ENCODE results near the gene OPRL1.

Gene OPRL1

DNA sequence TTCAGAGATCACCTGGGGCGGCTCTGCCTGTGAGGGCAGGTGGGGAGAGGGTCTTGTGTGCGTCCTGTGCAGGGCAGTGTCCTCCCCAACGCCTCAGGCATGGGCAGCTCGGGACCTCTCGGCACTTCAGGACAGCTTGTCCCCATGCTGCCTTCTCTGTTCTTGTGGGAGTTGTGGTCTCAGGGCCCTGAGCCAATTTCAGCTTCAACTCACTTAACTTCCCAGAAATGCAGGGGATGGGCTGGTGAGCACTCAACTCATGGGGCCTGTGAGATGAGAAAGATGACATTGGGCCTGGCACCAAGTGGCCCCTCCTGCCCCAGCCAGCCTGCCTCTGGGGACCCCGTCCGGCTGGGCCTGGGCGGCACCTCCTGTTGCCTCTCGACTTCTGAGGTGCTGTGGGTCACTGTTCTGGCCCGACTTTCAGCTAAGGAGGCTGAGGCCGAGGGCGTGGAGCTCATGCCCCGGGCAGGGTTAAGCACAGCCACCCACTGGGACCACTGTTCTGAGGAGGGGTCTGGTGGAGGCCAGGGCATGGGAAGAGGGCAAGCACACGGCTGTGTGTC, 7.3 kb upstream of the OPRL1 start:
- no peak overlapping the region for H3K4me3 Mint-ChIP-seq
- peak overlapping the region; percentile 59 for H3K27ac Mint-ChIP-seq

DNA sequence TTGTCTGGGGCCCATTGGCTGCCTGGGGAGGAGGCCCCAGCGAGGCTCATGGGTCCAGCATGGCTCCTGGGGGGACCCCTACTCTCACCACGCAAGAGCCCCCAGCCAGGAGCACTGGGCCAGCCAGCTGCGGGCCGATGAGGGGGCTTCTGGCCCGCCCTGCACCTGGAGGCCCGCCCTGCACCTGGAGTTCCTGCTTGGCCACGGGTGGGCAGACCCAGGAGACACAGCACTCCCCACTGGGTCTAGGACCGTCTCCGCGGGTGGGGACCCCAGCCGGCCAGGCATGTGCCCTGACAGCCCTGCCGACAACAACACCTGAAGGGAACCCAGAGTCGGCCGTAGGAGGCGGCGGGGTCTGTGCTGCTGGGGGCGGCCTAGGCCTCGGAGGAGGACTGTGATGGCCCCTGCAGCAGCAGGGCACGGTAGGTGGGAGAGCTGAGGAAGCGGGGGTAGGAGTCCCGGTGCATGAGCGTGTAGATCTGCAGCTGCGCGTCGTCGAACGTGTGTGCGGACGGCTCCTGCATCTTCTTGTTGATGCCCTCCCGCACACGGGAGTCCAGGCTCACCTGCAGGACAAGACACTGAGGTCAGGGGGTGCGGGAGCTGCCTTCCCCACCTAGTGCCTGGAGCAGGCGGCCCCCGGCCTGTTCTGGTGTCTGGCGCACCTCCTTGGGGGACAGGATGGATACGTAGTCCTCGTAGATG, 6.3 kb upstream of the OPRL1 start:
- no peak overlapping the region for H3K27ac Mint-ChIP-seq
- no peaks in the 10 kb centered on the region for H3K36me3 Mint-ChIP-seq
- H3K4me3 Mint-ChIP-seq, result no peak overlapping the region
- no peaks in the 10 kb centered on the region for H3K9me3 Mint-ChIP-seq
- peaks cover 6% of the 10 kb centered on the region for H3K4me1 Mint-ChIP-seq
- H3K27me3 Mint-ChIP-seq, result no peaks in the 10 kb centered on the region

More for the DNA sequence above, 7.3 kb upstream of the OPRL1 start:
- Mint-ChIP-seq H3K27me3 (no peaks in the 10 kb centered on the region), H3K9me3 (no peaks in the 10 kb centered on the region), H3K4me1 (peaks cover under 1% of the 10 kb centered on the region), H3K36me3 (no peaks in the 10 kb centered on the region)

- Mint-ChIP-seq H3K36me3 (no peaks in the 10 kb centered on the region), H3K27ac (no peak overlapping the region), H3K4me3 (no peak overlapping the region), H3K4me1 (peaks cover 13% of the 10 kb centered on the region), H3K9me3 (no peaks in the 10 kb centered on the region), H3K27me3 (no peaks in the 10 kb centered on the region)
Measured at GRCh38 chr20:64074184-64074789, 5.6 kb upstream of the OPRL1 start.

DNA sequence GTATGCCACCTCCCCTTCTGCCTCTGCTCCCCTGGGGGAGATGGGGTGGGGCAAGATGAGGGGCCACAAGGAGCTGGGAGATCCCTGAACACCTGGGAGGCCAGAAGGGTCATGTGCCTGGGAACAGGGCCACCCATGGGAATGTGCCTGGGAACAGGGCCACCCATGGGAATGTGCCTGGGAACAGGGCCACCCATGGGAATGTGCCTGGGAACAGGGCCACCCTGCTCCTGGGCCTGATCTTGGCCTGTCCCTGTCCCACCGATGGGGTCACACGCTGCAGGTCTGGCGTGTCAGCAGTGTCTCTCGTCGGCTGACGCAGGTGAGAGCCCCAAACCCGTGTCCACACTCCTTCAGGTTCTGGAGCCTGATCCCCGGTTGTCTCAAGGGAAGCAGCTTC, 4.9 kb upstream of the OPRL1 start:
- no peaks in the 10 kb centered on the region for H3K27me3 Mint-ChIP-seq
- no peak overlapping the region for H3K4me3 Mint-ChIP-seq

DNA sequence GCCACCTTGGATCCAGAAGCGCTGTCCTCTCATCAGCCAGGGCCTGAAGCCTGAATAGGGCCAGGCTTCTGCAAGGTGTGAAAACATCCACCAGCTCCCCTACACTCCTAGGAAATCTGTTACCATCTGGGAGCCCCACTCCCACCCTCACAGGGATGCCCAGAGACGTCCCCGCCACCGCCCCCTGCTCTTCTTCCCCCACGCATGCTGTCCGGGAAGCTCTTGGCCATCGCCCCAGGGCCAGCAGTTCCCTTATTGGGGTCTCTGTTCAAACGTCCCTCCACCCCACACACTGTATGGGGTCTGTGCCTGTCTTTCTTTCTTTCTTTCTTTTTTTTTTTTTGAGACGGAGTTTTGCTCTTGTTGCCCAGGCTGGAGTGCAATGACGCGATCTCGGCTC, 4.3 kb upstream of the OPRL1 start:
- Mint-ChIP-seq H3K36me3 (no peaks in the 10 kb centered on the region), H3K27me3 (no peaks in the 10 kb centered on the region), H3K27ac (no peak overlapping the region), H3K4me3 (no peak overlapping the region), H3K9me3 (no peaks in the 10 kb centered on the region), H3K4me1 (peaks cover 14% of the 10 kb centered on the region)

More for the DNA sequence above, 4.9 kb upstream of the OPRL1 start:
- no peaks in the 10 kb centered on the region for H3K36me3 Mint-ChIP-seq
- H3K4me1 Mint-ChIP-seq, result peaks cover 13% of the 10 kb centered on the region
- H3K27ac Mint-ChIP-seq, result no peak overlapping the region
- no peaks in the 10 kb centered on the region for H3K9me3 Mint-ChIP-seq

DNA sequence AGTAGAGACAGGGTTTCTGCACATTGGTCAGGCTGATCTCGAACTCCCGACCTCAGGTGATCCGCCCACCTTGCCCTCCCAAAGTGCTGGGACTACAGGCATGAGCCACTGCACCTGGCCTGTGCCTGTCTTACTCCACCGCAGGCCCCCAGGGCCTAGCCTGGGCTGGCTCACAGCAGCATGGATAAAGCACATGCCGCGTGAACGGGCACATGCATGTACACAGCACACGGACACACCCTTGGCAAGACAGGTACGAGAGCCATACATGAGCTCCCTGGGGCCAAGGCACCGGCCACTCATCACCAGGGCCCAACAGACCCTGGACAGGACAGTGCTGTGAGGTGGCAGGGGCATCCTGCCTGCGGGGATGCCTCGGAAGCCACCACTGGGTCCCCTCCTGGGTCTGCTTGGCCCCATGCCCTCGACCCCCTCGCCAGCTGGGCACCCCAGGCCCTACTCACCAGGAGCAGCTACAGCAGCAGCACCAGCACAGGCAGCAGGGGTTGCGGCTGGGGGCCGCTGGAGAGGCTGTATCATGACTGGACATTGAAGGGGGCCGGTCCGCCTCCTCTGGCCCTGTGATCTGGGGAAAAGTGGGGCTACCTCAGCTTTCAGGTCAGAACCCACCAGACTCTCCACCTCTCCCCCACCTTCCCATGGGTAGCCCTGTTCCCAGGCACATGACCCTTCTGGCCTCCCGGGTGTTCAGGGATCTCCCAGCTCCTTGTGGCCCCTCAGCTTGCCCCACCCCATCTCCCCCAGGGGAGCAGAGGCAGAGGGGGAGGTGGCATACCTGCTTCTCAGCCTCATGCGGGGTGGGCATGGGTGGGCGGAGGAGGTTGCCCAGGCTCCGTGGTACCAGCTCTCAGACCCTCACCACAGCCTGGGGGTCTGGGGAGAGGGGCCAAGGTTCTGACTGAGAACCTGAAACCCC, 3.6 kb upstream of the OPRL1 start:
- Mint-ChIP-seq H3K4me1 (peaks cover 17% of the 10 kb centered on the region), H3K9me3 (no peaks in the 10 kb centered on the region), H3K27ac (no peak overlapping the region)

DNA sequence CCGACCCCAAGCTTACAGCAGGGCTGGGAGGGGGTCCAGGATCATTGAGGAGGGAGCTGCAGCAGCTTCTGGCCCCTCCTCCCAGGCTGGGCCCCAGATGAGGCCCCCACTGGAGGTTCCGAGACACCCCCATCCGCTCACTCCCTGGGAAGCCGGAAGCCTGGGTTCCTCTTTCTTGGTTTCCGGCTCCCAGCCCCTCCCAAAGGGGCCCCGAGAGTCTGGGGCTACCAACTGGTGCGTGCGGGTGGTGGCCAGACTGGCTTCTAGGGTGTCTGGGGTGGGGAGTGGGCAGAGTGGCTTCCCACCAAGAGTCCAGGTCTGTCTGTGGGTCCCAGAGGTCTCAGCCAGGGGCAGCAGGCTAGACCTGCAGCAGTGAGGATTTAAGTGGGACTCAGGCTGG, 2.8 kb upstream of the OPRL1 start:
- Mint-ChIP-seq H3K9me3 (no peaks in the 10 kb centered on the region), H3K27me3 (no peaks in the 10 kb centered on the region), H3K4me3 (peak overlapping the region; percentile 90), H3K27ac (peak overlapping the region; percentile 46), H3K4me1 (peaks cover 24% of the 10 kb centered on the region), H3K36me3 (no peaks in the 10 kb centered on the region)

More for the DNA sequence above, 3.6 kb upstream of the OPRL1 start:
- Mint-ChIP-seq H3K27me3 (no peaks in the 10 kb centered on the region), H3K4me3 (no peak overlapping the region), H3K36me3 (no peaks in the 10 kb centered on the region)

DNA sequence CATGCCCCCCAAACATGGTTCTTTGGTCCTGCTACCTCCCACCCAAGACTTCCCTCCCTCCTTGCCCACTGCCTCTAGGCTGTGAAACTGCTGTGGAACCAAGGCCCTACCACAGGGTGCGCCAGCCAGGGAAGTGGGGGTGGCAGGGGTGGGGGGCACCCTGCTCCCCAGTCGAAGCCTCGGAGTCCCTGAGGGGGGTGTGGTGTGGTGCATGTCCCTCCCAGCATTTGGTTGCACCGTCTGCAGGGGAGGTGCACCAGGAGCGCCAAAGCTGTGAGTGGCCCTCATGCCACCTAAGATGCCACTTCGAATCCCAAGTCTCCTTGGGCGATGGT, 2.4 kb upstream of the OPRL1 start:
- H3K36me3 Mint-ChIP-seq, result no peaks in the 10 kb centered on the region
- H3K9me3 Mint-ChIP-seq, result no peaks in the 10 kb centered on the region
- H3K27ac Mint-ChIP-seq, result no peak overlapping the region
- peaks cover 28% of the 10 kb centered on the region for H3K4me1 Mint-ChIP-seq
- H3K27me3 Mint-ChIP-seq, result no peaks in the 10 kb centered on the region
- peak overlapping the region; percentile 90 for H3K4me3 Mint-ChIP-seq

DNA sequence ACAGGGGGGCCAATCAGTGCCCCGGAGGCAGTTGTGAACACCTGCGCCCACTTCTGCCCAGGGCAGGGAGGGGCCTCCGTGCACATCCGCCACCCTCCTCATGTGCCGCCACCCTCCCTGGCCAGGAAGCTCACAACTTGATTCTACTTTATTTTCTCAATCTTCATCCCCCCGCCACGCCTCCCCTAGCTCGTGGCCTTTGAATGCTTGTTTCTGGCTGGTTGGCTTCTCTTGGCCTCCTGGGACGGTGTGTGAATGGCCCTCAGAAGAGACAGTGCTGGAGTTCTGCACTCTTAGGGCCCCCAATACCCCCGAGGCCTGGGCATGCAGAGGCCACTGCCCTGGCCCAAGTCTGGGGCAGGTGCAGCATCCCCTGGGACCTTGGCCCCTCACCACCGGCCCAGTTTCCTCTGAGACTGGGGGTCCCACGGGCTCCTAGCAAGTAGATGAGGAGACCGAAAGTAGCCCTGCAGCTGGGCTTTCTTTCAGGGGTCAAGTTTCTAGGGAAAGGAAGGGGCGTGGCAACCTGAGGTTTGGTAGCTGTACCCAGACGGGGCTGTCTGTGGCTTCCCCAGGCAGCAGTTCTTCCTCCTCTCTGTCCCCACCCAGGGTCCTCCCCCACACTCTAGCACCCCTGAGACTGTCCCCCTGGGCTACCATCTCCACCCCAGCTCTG, 1.9 kb upstream of the OPRL1 start:
- Mint-ChIP-seq H3K4me1 (peaks cover 33% of the 10 kb centered on the region), H3K27me3 (no peaks in the 10 kb centered on the region)

DNA sequence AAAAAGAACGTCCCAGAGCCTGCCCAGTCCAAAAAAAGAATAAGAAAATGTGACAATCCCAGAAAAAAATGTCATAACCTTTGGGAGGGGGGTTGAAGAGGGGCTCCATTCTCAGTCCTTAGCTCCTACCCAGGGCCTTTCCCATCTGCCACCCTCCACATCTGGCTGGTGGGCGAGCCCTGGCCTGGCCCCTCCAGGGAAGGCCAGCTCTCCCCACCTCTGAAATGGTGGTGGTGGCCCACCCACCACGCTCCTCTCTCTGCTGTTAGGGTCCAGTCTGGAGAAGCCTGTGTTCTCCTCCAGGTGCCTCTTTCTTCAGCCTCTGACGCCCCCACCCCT, 979 bp upstream of the OPRL1 start:
- no peaks in the 10 kb centered on the region for H3K36me3 Mint-ChIP-seq
- H3K27me3 Mint-ChIP-seq, result no peaks in the 10 kb centered on the region
- no peaks in the 10 kb centered on the region for H3K9me3 Mint-ChIP-seq
- peak overlapping the region; percentile 90 for H3K4me3 Mint-ChIP-seq
- H3K4me1 Mint-ChIP-seq, result peaks cover 36% of the 10 kb centered on the region
- H3K27ac Mint-ChIP-seq, result peak overlapping the region; percentile 14

More for the DNA sequence above, 1.9 kb upstream of the OPRL1 start:
- H3K9me3 Mint-ChIP-seq, result no peaks in the 10 kb centered on the region
- H3K4me3 Mint-ChIP-seq, result peak overlapping the region; percentile 90
- no peaks in the 10 kb centered on the region for H3K36me3 Mint-ChIP-seq
- peak overlapping the region; percentile 84 for H3K27ac Mint-ChIP-seq

GRCh38 chr20:64079273-64080012, 439 bp upstream of the OPRL1 start, which contains the start of gene RGS19:
Gene RGS19 (minus strand): TSS chr20:64079518. CDS start chr20:64076886, 2,632 bp downstream.
- H3K9me3 Mint-ChIP-seq, result no peaks in the 10 kb centered on the region
- peaks cover 39% of the 10 kb centered on the region for H3K4me1 Mint-ChIP-seq
- no peaks in the 10 kb centered on the region for H3K36me3 Mint-ChIP-seq
- H3K27me3 Mint-ChIP-seq, result peaks cover 2% of the 10 kb centered on the region
- H3K27ac Mint-ChIP-seq, result peak within 1 kb of the TSS; percentile 55
- H3K4me3 Mint-ChIP-seq, result peak within 1 kb of the TSS; percentile 90

DNA sequence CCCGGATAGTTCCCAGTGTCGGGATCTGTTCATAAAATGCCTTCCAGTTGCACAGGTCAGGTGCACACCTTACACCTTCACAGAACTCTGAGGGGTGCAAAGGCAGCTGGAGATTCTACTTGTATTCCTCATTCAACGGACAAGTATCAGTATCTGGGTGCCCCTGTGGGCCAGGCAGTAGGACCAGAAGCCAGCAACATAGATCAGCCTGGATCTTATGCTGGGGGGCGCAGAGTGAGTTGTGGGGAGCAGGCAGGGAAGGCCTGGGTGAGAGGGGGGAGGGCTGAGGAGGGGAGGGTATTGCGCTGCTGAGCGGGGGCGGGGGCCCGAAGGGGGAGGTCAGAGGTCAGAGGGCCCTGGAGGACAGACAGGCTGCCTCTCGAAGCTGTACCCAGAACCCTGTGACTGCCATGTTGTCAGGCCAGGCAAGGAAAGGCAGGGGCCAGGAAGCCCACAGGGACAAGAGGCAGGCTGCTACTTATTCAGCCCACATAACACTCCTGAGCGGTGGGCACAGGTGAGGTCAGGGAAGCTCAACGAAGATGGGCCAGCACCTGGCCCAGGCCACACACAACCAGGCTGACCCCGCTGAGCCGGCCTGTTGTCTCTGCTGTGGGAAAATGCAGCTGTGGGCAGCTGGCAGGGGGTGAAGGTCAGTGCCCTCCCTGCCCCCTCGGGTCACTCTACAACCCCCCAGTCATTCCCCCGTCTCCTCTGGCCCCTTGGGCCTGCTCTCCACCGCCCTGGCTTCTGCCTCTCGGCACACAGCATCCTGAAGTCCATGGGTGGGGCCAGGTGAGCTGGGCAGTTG, 1.1 kb downstream of the OPRL1 start:
- peak overlapping the region; percentile 17 for H3K27ac Mint-ChIP-seq
- H3K36me3 Mint-ChIP-seq, result no peaks in the 10 kb centered on the region
- peak overlapping the region; percentile 72 for H3K4me3 Mint-ChIP-seq
- peaks cover 40% of the 10 kb centered on the region for H3K4me1 Mint-ChIP-seq
- H3K27me3 Mint-ChIP-seq, result peaks cover 2% of the 10 kb centered on the region
- no peaks in the 10 kb centered on the region for H3K9me3 Mint-ChIP-seq

DNA sequence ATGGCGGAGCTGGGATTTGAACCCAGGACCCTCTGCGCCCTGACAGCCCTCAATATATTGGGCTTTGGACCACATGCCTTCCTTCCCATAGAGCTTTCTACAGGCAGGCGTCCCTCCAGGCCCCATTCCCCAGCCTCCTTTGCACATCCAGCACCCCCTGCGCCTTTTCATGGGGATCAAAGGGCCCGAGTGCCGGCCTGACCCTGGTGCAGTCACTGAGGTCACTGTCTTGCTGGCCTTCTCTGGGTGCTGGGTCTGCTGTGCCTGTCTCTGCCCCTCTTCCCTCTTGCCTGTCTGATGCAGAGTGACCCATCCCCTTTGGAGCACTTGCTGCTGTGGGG, 1.7 kb downstream of the OPRL1 start:
- Mint-ChIP-seq H3K36me3 (no peaks in the 10 kb centered on the region), H3K27me3 (peaks cover 2% of the 10 kb centered on the region), H3K27ac (no peak overlapping the region), H3K4me3 (peak overlapping the region; percentile 24), H3K4me1 (peaks cover 40% of the 10 kb centered on the region), H3K9me3 (no peaks in the 10 kb centered on the region)

- no peaks in the 10 kb centered on the region for H3K36me3 Mint-ChIP-seq
- H3K27ac Mint-ChIP-seq, result no peak overlapping the region
- H3K4me3 Mint-ChIP-seq, result peak overlapping the region; percentile 44
- peaks cover 2% of the 10 kb centered on the region for H3K27me3 Mint-ChIP-seq
- H3K4me1 Mint-ChIP-seq, result peaks cover 40% of the 10 kb centered on the region
- no peaks in the 10 kb centered on the region for H3K9me3 Mint-ChIP-seq
Measured at GRCh38 chr20:64082126-64082731, 2.3 kb downstream of the OPRL1 start.

All from activated naive CD4-positive, alpha-beta T cell treated with anti-CD3 and anti-CD28 coated beads, Interleukin-2, amount 50 U/mL, for 24 hours (primary cell).